HS-27A (cell line): ENCODE measurements around the gene PITPNM3.
"Not testable (repeated sequence)": the region's sequence is repeated elsewhere in the genome, so short reads cannot be mapped to it uniquely, and the experiment has no call there.

Experiments used
- DNase-seq: peaks from one replicate; pipeline ENCODE4 v3.0.0-alpha.2; 2012; ENCODE audit warnings: low read depth, missing footprints

Gene PITPNM3

DNA sequence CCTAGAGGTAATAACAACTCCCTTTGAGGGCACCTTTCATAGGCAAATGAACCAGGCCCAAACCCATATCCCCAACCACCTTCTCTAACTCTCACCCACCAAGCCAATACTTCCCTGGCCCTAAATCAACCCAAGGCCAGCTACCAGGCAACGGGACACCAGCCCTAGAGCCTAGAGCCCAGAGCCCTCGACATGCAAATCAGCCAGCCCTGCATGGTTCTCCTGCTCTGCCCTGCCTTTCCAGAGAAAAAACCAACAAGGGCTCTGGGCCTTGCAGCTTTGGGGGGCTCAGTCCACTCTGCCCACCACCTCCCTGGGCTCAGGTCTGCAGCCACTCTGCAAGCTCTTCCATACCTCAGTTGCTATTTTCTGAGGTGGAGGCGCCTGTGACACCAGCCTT, 55.0 kb downstream of the PITPNM3 start:
- DNase-seq: no peak

DNA sequence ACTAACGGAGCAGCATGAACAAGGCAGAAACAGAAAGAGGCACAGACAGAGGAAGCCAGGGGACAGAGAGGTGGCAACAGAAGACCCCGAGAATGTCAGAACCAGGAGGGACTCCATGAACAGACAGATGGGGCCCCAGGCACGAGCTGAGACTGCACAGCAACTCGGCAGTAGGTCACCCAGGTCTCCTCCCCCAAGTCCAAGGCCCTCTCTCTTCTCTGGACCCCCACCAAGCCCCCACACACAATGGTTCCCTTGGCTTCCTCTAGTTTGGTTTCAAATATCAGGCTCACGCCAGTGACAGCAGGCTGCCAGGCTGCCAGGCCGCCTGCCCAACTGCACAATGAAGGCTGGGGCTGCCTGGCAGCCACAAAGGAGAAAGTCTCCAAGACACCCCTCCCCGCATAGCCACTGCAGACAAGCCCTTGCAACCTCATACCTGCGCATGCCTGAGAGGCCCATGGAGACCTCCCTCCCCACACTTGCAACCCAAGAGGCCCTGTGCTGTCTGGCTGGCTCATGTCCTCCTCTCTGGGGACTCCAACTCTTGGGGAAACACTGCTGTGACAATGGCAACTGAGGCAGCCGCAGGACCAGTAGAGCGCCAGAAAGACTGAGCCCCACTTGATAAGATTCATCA, 57.3 kb downstream of the PITPNM3 start:
- no peak for DNase-seq

DNA sequence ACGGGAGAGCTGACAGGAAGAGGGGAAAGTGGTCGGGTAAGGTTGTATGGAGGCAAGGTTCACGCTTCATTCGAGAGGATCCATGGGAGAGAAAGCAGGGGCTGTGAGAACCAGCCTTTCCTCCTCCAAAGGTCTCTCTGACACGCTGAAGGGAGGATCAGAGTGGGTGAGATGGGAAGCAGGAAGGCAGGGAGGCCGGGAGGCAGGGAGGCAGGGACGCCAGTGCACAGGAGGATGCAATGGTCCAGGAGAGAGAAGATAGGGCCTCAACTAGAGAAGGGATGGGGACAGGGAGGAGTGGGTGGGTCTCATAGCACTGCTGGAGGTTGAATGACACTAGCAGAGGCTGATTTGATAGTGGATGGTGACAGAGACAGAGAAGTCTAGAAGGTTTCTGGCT, 58.0 kb downstream of the PITPNM3 start:
- DNase-seq: no peak

DNA sequence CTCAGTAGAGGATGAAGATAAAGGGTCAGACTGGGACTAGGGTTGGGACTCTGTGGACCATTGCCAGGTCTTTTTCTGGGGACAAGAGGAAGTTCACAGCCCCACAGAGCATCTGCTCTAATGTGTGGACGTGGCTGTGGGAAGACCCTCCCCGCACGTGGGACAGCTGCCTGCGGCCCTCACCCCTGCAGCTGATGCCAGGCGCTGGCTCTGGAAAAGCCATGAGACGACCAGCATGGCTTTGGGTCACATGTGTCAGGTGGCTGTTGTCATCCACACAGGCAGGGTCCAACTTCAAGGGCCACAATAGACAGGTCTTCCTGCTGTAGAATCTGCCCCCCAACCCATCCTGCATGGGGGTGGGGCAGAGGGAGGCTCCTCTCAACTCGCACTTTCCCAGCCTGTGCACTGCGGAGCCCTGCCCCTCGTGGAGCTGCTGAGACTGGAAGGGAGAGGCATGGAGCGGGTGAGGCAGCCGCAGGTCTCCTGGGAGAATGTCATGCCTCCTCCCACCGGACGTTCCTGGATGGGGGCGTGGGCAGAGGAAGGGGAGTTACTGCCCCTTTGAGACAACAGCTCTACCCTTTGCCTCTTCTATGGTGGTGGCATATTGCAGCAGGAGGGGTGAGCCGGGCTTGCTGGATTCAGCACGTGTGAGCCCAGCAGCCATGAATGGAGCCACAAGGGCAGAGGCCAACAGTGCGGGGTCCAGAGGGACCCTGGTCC, 58.7 kb downstream of the PITPNM3 start:
- no peak for DNase-seq

DNA sequence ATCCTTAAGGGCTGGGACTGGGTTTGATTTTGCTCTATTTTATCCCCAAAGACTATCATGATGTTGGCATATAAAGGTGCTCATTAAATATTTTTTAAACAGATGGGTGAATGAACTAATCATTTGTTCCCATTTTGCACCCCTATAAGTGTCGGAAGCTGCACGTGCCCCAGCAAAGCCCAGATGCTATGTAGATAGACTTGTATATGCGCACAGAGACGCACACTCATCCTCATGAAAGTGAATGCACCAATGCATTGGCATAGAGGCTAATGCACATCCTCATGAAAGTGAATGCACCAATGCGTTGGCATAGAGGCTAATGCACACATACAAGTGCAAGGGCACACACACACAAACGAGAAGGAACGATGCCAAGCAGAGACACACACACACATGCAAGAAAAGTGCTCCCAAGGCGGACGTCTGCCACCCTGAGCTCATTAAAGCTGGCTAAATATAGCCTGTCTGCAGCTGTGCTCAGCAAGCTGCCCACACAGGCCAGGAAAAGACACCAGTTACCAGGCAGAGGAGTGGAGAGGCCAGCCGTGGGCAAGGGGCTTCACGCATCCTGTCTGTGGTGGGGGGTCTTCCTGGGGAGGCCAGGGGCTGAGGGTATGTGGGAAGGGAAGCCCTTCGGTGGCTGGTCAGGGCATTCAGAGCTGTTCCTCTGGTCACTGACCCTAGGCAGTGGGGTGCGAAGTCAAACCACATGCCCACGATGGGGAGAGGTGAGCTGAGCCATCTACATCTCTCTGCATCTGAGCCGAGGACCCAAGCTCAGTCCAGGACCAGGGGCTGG, 59.5 kb downstream of the PITPNM3 start:
- no peak for DNase-seq

DNA sequence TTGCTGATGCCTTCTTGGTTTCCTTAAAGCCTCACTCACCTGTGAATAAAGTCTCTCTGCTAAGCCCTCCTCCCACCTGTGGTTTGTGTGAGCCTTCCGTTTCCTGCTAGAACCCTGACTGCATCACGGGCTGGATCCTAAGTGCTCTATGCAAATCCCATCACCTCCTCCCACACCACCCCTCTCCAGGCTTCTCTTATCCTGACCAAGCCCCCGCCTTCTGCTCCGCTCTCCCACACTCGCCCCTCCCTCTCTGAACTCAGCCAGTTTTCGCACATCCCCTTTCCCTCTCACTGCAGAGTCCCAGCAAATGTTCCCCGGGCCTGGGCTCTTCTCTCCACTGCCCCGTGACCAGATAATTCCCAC, 60.3 kb downstream of the PITPNM3 start:
- no peak for DNase-seq

DNA sequence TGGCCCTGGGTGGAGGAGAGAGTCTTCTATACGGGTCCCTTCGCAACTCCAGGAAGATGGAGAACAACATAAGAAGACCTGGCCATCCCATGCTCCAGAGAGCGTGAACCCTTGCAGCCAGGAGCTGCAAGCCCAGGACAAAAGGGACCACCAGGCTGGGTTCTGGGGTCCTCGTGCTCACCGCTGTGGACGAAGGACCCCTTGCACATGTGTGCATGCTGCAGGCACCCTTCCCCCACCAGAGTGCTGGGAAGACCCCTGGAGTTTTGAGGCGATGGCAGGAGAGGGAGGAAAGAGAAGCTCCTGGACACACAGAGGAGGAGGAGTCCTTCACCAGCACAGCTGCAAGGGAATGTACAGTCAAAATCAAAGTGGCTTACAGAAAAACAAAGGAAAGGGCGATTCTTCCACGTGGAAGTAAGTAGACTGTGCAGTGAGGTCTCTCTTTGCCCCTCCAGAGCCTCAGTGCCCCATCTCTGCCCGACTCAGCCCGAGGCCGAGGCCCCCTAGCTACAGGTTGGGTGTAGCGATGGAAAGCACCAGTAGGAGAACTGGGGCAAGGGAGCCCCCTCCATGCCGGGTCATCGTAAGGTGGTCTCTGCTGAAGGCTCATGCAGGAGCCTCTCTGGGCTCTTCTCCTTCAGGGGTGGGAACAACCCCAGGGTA, 60.8 kb downstream of the PITPNM3 start:
- no peak for DNase-seq

DNA sequence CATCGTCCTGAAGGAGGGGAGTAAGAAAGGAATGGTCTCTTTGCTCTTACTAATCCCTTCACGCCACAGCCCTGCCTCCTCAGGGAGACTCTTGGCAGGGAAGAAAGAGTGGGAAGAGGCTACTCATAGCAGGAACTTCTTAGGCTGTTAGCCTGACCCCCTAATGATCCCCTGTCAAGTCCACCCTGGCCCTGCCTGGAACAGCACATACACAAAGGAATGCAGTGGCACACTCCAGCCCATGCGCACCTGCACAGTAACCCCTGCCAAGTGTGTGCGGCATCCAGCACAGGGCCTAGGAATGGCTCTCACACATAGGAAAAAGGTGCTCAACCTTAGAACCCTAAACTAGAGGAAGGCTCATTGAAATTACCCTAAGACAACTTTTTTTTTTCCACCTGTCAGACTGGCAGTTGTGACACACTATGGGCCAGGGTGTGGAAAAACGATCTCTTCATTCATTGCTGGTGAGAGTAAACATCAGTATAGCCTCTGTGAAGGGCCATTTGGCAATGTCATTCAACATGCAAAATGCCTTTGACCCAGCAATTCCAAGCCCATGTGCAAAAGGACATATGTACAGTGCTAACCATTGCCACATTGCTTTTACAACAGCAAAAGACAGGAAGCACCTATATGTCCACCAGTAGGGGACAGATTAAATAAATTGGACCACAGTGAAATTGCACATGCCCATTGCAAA, 62.0 kb downstream of the PITPNM3 start:
- no peak for DNase-seq

DNA sequence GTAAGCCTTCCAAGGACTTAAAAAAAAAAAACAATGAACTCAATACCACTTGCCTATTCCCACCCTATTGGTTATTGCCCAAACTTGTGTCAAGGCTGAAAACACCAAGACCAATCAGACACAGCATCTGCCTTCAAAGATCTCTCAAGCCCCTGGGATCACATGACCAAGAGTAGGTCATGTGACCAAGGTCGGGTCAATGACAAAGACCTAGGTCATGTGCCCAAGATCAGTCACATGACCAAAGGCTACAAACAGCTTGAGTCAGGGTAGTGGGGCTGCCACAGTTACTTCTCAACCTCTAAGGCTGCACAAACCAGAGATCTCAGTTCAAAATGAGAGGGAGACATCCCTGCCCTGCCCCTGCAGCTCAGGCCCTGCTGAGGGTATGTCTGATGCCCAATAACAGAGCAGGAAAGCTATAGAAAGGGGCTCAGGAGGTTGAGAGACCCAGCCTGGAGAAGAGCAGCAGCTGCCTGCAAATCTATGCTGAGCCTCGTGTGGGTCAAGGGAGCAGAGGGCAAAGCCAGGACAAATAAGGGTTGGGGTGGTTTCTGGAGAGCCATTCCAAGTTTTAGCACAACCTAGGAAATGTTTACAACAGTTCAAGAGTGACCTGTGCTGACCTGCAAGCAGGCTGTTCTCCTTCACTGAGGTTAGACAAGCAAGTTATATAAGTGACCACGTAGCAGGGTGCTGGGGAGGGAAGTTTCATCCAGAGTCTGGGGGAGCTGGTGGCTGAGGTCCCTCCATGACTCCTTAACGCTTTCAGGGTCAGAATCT, 63.3 kb downstream of the PITPNM3 start:
- no peak for DNase-seq

DNA sequence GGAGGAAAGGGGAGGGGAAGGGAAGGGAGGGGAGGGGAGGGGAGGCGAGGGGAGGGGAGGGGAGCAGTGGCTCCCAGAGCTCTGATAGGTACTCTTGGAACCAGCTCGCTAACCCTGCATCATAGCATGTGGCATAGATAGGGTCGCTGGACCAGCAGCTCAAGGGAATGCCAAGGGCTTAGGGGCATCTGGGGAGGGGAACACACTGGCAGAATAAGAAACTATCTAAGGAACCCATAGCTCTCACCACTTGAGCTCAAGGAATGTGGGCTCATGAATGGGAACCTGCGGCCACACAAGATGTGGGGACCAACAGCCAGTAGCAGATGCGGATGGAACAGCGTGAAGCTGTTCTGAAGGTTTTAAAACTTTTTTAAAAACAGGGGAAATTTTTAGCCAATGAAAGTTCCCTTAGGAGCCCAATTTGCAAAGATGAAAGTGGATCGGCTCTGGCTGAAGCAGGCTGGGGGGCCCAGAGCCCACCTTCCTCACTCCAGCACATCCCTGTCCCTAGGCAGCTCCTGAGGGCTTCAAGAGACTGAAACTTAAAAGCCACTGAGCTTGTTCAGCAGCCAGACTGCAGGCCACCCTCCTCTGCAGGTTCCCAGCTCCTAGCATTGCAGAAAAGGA, 65.2 kb downstream of the PITPNM3 start:
- no peak for DNase-seq

DNA sequence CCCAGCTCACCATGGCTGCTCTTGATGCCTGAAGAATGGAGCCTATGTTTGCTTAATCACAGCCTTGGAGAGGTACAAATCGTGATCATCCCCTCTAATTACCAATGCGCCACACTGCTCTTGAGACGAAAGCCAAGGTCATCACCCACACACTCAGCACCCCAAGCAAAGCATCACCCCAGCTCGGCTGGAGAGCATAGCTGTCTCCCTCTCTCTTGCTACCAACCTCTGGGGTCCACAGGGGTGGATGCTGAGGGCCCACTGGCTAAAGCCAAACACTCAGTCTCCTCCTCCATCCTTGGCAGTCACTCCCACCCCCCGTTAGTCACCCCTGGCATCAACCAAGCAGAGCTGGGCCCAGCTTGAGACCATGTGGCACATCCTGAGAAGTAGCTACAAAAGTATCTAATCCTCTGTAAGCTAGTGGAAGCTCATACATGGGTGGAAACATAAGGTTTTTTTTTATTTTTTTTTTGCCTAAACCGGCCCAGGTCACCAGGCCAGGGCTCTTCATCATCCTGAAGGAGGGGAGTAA, 67.3 kb downstream of the PITPNM3 start:
- DNase-seq: no peak

DNA sequence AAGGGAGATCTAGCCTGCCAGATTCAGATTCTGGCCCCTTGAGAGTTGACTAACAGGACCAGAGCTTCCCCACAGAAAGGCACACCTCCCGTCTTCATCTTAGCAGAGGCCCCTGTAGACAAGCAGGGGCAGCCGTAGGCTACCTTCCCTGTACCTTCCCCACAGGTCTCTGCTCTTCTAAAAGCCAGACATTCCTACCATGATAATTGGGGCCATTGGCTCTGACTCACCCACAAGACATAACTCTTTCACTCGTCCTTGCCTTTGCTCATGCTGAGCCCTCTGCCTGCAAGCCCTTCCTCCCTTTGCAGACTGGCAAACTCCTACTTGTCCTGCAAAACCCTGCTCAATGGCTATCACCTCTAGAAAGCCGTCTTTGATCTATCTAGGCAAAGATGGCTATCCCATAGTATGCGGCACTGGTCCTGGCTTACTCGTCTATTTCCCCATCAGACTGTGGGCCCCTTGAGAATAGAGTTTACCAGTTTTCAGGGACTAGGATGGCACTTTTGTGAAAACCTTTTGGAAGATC, 68.3 kb downstream of the PITPNM3 start:
- DNase-seq: no peak

DNA sequence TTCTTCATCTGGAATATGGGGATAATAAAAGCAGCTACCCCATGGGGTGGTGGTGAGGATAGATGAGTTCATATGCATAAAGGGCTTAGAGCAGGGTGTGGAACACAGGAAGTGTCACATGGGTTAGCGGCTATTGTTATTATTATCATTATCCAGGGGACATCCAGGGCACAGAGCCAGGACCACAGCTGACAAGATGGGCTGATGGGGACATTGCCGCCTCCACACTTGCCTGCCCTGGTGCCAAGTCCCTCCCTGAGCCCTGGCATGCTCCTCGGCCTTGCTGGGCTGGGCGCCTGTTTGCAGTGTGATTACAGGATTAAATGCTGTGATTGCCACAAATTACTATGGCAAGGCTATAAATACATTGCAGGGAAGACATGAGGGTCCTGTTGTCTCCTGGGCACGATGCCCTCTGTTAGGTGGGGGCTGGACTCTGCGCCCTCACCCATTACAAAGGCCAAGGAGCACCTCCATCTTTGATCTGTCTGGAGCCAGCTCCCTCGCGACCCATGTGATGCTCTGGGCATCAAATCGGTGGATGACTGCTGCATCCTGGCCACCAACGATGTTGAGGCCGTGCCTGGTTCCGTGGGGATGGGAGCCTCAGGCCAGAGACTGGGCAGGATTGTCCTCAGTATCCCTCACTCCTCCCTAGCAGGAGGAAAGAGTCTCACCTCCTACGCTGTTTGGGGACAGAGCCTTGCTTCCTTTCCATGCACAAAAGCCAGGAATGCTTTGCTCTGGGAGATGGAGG, 68.9 kb downstream of the PITPNM3 start:
- DNase-seq: no peak

DNA sequence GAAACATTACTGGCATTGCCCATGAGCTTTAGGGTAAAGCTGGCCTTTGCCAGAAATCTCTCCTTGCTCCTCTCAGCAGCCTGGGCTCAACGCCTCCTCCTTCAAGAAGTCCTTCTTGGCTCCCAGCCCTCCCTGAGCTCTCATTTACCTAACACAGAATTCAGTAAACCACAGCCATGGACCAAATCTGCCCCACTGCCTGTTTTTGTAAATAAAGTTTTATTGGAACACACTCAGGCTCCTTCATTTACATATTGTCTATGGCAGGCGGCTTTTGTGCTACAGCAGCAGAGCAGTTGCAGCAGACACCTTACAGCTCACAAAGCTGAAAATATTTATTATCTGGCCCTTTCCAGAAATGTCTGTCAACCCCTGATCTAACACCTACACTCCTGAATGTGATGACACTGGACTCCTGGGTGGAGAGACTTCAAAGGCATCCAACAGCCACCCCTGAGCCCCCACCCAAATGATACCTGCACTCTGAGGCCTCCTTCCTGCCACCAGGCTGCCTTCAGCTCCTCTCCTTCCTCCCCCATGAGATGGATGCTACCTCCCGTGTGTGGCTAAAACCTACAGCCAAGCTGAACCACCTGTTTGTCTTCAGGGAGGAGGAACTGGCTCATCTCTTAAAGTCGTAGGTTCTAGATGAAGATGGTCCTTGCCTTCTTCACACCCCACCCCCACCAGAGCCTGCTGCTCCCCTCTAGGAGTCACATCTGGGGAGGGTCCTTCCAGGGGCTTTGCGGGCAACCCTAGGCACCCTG, 70.5 kb downstream of the PITPNM3 start:
- DNase-seq: no peak

DNA sequence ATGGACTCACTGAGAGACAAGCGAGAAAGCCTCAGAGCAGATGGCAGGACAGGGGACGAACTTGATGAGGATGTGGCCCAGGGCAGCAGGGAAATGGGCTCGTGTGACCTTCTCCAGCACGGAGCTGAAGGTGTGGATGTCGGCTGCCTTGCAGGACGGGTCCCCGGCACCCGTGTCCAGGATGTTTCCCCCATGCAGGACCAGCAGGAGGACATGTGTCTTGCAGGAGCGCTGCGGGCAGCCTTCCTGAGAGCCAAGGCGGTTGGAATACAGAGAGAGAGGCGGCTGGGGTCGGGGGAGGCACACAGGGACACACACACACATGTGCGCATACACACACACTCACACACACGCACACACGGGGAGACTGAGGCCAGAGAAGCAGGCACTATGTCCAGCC, 72.8 kb downstream of the PITPNM3 start:
- DNase-seq: no peak

DNA sequence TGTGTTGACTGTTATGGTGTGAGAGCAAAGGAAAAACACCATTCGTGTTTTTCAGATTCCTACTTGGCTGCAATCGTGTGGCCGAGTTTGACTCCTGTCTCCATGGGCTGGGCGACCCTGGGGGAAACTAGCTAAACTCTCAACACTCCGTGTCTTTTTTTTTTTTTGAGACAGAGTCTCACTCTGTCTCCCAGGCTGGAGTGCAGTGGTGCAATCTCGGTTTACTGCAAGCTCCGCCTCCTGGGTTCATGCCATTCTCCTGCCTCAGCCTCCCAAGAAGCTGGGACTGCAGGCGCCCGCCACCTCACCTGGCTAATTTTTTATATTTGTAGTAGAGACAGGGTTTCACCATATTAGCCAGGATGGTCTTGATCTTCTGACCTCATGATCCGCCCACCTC, 73.6 kb downstream of the PITPNM3 start:
- DNase-seq: not testable (repeated sequence)

DNA sequence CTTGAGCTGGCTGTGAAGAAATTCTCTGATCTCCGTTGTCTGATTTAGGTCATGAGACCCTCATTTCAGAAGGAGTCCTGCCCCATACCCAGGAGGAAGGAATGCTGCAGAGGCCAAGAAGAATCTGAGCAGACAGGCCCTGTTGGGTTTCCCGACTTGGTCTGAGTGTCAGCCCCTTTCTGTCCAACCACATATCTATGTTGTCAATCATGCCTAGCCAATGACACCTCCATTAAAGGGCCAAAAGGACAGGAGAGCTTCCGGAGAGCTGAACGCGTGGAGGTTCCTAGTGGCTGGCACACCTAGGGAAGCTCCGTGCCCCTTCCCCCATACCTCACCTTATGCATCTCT, 74.3 kb downstream of the PITPNM3 start:
- no peak for DNase-seq

DNA sequence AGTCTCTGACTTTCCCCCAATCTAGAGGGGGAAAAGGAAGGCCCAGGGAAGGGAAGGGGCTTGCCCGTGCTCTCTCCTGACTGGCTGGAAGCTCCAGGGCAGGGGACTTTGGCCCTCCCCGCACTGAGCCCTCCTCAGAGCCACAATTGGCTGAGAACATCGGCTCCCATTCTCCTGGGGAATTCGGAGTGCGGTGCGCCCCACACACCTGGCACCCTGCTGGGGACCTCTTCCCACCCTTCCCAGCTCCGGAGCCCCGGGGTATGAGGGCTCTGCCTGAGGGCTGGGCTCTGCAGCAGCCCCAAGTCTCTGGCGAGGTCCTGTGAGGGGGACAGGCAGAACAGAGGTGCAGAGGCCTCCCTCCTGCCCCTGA, 76.1 kb downstream of the PITPNM3 start:
- no peak for DNase-seq
